ENCODE measurements around the gene ZNF550. TPM values are rescaled to one million over a fixed set of nuclear protein-coding genes. Genes with fewer than 3 reads are reported as not detected.
"Not testable (repeated sequence)": the region's sequence is repeated elsewhere in the genome, so short reads cannot be mapped to it uniquely, and the experiment has no call there.

ZNF550 gene
- total RNA-seq, 1 donor from 2014 or later: 9.3 TPM

DNA sequence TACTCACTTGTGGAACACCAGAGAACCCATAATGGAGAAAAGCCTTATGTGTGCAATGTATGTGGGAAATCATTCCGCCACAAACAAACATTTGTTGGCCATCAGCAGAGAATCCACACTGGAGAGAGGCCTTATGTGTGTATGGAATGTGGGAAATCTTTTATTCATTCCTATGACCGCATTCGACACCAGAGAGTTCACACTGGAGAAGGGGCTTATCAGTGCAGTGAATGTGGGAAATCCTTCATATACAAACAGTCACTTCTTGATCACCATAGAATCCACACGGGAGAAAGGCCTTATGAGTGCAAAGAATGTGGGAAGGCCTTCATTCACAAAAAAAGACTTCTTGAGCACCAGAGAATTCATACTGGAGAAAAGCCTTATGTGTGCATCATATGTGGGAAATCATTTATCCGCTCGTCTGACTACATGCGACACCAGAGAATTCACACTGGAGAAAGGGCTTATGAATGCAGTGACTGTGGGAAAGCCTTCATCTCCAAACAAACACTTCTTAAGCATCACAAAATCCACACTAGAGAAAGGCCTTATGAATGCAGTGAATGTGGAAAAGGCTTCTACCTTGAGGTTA lies 21.6 kb downstream of the ZNF550 start:
- no peak for DNase-seq (ENCODE audit: low spot score)

DNA sequence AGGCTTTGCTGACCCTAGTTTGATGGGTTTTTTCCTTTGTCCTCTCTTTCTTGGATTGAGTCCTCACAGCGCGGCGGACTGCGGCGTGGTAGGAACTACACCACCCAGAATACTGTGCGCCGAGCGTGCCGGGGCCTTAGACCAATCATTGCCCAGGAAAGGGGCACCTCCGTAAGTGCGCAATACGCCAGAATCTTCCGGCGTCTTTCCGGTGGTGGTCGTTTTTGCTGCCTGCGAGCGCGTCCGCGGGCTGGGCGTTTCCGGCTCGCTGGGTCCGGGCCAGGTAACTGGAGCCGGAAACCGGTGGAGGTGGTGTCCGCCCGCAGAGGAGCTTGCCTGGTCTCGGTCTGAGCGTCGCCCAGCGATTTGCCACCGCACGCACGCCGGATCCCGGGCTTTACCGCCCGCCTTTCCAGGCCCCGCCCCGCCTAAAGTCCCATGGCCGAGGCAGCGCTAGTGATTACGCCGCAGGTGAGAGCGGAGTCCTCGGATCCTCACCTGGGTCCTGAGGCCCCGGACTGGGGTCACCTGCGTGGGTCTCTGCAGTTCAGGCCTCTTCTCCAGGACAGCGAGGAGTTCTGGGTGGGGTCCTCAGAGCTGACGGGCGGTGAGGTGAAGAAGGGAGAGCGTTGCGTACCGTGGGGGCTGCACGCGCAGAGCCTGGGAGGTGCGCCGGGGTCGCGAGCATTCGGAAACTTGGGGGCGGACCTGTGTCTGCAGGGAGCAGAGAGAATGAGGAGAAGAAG lies 32.4 kb downstream of the ZNF550 start, which contains the start of gene ZNF549:
TSS of gene ZNF549 (plus strand) at position 221 of the 746 bp plus-strand sequence. CDS start at position 439, 218 bp downstream.
- peak; percentile 93 for DNase-seq (ENCODE audit: low spot score)

DNA sequence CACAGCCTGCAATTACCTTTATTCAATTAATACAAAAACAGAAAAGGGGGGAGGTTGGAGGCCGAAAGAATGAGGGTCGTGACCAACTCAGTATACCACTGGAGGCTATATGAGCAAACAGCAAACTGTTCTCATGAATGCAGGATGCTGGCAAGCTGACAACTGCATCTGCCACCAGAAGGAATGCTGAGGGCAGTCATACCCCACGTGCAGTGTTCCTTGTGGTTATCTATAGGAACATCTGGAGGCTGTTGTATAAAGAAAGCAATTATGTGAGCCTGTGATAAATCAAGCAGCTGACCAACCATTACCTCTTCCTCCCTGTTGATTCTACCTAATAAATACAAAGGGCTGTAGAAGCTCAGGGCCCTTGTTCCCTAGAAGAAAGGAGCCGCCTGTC lies 41.6 kb downstream of the ZNF550 start:
- not testable (repeated sequence) for DNase-seq (ENCODE audit: low spot score)

DNA sequence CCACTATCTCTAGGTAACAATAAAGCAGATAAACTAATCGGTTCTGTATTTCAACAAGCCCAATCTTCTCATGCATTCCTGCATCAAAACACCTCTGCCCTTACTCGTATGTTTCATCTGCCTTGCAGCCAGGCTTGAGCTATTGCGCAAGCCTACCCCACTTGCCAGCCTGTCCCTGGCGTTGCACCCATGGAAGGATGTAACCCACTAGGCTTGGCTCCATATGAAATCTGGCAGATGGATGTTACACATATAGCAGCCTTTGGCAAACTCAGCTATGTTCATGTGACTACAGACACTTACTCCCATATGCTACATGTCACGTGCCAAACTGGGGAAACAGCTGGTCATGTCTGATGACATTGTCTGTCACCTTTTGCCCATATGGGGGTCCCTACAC lies 44.4 kb downstream of the ZNF550 start:
- no peak for DNase-seq (ENCODE audit: low spot score)

- no peak for DNase-seq (ENCODE audit: low spot score)
Measured at GRCh38 chr19:57512845-57513244, 46.8 kb downstream of the ZNF550 start.

DNA sequence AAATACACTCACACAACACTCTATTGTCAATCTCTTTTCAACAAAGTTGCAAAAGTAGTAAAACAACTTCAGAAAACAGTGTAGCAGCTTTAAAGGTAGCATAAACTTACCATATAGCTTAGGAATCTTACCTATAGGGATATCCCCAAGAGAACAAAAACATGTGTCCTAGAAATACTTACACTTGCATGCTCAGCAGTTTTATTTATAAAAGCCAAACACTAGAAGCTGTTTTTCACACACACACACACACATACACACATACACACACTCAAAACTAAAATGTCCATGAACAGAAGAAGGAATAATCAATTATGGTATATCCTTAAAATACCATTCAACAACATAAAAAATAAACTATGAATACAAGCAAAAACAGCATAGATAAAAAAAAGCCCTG lies 48.2 kb downstream of the ZNF550 start:
- DNase-seq (ENCODE audit: low spot score): no peak

DNA sequence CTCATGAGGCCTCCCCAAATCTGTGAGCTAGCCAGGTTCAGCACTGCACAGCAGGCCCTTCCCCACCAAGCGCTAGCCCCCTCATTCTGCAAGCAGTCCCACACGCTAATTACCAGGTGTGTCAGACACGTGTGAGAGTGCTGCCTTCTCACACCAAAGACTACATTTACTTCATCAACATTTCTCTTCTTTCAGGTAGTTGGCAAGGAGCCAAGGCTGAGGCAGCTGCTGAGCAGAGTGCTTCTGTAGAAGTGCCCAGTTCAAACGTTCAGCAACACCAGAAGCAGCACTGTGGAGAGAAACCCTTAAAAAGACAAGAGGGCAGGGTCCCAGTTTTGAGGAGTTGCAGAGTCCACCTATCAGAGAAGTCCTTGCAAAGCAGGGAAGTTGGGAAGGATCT lies 53.5 kb downstream of the ZNF550 start:
- no peak for DNase-seq (ENCODE audit: low spot score)

DNA sequence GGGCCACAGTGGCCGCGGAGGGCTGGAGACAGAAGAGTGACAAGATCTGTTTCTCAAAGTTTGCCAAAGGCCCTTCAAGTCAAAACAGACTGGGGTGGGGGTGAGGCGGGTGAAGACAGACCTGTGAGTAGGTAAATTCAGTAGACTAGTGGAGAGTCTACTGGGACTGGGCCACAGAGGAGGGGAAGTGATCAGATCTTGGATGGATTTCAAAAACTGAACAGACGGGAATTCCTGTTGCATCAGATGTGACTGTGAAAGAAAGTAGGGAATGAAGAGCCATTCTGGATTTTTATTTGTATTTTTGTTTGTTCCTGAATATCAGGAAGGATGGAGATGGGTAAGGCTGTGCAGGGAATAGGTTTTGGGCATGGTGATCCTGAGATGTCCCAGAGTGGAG lies 59.3 kb downstream of the ZNF550 start:
- not testable (repeated sequence) for DNase-seq (ENCODE audit: low spot score)

DNA sequence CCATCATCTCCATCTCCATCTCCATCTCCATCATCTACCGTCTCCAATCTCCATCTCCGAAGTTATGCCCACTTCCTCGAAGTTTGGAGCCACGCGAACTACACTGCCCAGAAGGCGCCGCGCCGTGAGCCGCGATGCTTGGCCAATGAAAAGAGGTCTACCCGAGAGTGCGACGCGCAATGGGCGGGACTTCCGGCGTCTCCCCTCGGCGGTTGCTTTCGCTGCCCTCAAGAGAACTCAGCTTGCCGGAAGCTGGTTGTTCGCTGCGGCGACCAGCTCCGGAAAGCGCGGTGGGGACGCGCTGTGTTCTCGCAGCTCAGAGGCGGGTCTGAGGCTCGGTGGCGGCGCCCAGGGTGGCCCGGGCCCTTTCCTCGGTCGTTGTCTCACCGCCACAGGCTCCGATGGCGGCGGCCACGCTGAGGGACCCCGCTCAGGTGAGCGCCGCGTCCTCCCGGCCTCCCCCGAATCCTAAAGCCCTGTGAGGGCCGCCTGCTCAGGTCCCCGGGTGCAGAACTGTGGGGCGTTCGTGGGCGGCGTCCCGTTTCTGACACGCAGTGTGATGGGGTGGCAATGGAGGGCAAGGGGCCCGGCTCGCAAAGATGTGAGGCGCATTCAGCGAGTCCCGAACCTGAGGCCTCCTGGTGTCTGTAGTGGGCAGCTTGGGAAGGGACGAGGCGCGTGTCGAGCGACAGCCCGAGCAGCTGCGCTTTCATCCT lies 59.8 kb downstream of the ZNF550 start, which contains the start of gene ZNF773:
TSS of gene ZNF773 (plus strand) at position 259 of the 716 bp plus-strand sequence. CDS start at position 402, 143 bp downstream.
- DNase-seq (ENCODE audit: low spot score): peak; percentile 98

GRCh38 chr19:57499332-57499679 lies 60.4 kb downstream of the ZNF550 start:
- not testable (repeated sequence) for DNase-seq (ENCODE audit: low spot score)

GRCh38 chr19:57488299-57488644 lies 71.4 kb downstream of the ZNF550 start:
- DNase-seq (ENCODE audit: low spot score): not testable (repeated sequence)

- DNase-seq (ENCODE audit: low spot score): peak; percentile 95
Measured at GRCh38 chr19:57487477-57488298, 72.0 kb downstream of the ZNF550 start, which contains the start of gene ZNF419. TSS of gene ZNF419 (plus strand) at chr19:57487750. CDS start at chr19:57487951, 201 bp downstream.

Other genes starting within 250 kb of the ZNF550 start
- gene ZNF543, start 239.4 kb downstream of the ZNF550 start, total RNA-seq: 5.3 TPM
- gene ZNF304, start 208.6 kb downstream of the ZNF550 start, total RNA-seq: 7.4 TPM
- 10.3 TPM for gene TRAPPC2B, start 196.3 kb downstream of the ZNF550 start, total RNA-seq
- 2.2 TPM for gene ZNF547, start 196.3 kb downstream of the ZNF550 start, total RNA-seq
- gene ZNF548, start 170.0 kb downstream of the ZNF550 start, total RNA-seq: 13.9 TPM
- gene ZNF17, start 148.7 kb downstream of the ZNF550 start, total RNA-seq: 8.6 TPM
- gene ZNF749, start 124.5 kb downstream of the ZNF550 start, total RNA-seq: 12.1 TPM
- 0.64 TPM for gene VN1R1, start 102.7 kb downstream of the ZNF550 start, total RNA-seq
- 7.6 TPM for gene ZNF772, start 82.3 kb downstream of the ZNF550 start, total RNA-seq
- 7.8 TPM for gene ZNF419, start 72.1 kb downstream of the ZNF550 start, total RNA-seq
- gene ZNF773, start 59.9 kb downstream of the ZNF550 start, total RNA-seq: 7.0 TPM
- gene ZNF549, start 32.5 kb downstream of the ZNF550 start, total RNA-seq: 4.7 TPM
- 4.5 TPM for gene ZNF416, start 19.0 kb upstream of the ZNF550 start, total RNA-seq
- 2.4 TPM for gene ZIK1, start 24.3 kb upstream of the ZNF550 start, total RNA-seq
- 3.0 TPM for gene ZNF530, start 40.0 kb upstream of the ZNF550 start, total RNA-seq
- gene ZNF134, start 54.4 kb upstream of the ZNF550 start, total RNA-seq: 10.2 TPM
- 6.8 TPM for gene ZNF211, start 73.3 kb upstream of the ZNF550 start, total RNA-seq
- gene ZSCAN4, start 109.1 kb upstream of the ZNF550 start, total RNA-seq: not detected
- gene ZNF551, start 122.1 kb upstream of the ZNF550 start, total RNA-seq: 9.9 TPM
- gene ZNF154, start 149.3 kb upstream of the ZNF550 start, total RNA-seq: 4.8 TPM
- 3.9 TPM for gene ZNF671, start 167.8 kb upstream of the ZNF550 start, total RNA-seq
- gene ZNF776, start 187.0 kb upstream of the ZNF550 start, total RNA-seq: 11.5 TPM
- 13.0 TPM for gene ZNF586, start 209.8 kb upstream of the ZNF550 start, total RNA-seq

All from mesenteric fat pad (tissue), 1 donor.